Measurements from ENCODE around the gene RPL18.

RPL18 gene

GRCh38 chr19:48644839-48645619 is 26.1 kb upstream of the RPL18 start (continued):
- no peak for TF ChIP-seq AEBP2 (tag by site-specific recombination; IDR thresholded peaks at IDR 0.05; ENCODE audit: borderline replicate concordance)
- no peak for TF ChIP-seq SCRT2 (tag by site-specific recombination; IDR thresholded peaks at IDR 0.05)
- TF ChIP-seq ZNF169 (tag by site-specific recombination; IDR thresholded peaks at IDR 0.05), result no peak
- no peak for TF ChIP-seq ZNF354C (tag by site-specific recombination; IDR thresholded peaks at IDR 0.05; ENCODE audit: borderline replicate concordance, low read depth)
- no peak for TF ChIP-seq ZBTB7A (tag by site-specific recombination; IDR thresholded peaks at IDR 0.05; ENCODE audit: low read depth)
- no peak for TF ChIP-seq BCL6B (tag by site-specific recombination; IDR thresholded peaks at IDR 0.05)
- no peak for TF ChIP-seq KLF16 (tag by site-specific recombination; IDR thresholded peaks at IDR 0.05)
- TF ChIP-seq ZNF624 (tag by site-specific recombination; IDR thresholded peaks at IDR 0.05), result no peak
- no peak for TF ChIP-seq ZNF501 (tag by site-specific recombination; IDR thresholded peaks at IDR 0.05)
- peak; percentile 89 for TF ChIP-seq ZNF335 (tag by site-specific recombination; conservative IDR thresholded peaks at IDR 0.05)
- TF ChIP-seq ZNF677 (tag by site-specific recombination; IDR thresholded peaks at IDR 0.05), result no peak
- peak; percentile 25; the same call in 1 of the 2 replicates for TF ChIP-seq BCL11A (tag by site-specific recombination; IDR thresholded peaks at IDR 0.05; ENCODE audit: low read depth)
- no peak for TF ChIP-seq ZNF692 (tag by site-specific recombination; IDR thresholded peaks at IDR 0.05)
- no peak for TF ChIP-seq ZSCAN18 (tag by site-specific recombination; IDR thresholded peaks at IDR 0.05)
- no peak for TF ChIP-seq ZFP37 (tag by site-specific recombination; IDR thresholded peaks at IDR 0.05)
- TF ChIP-seq ZNF549 (tag by site-specific recombination; IDR thresholded peaks at IDR 0.05), result no peak
- no peak for TF ChIP-seq ZNF561 (tag by site-specific recombination; IDR thresholded peaks at IDR 0.05; ENCODE audit: borderline replicate concordance)
- TF ChIP-seq OSR2 (tag by site-specific recombination; IDR thresholded peaks at IDR 0.05), result no peak
- no peak for TF ChIP-seq ZNF792 (tag by site-specific recombination; IDR thresholded peaks at IDR 0.05)
- TF ChIP-seq ZNF184 (tag by site-specific recombination; IDR thresholded peaks at IDR 0.05), result no peak
- TF ChIP-seq ZNF280C (tag by site-specific recombination; IDR thresholded peaks at IDR 0.05), result no peak
- TF ChIP-seq ZNF488 (tag by site-specific recombination; IDR thresholded peaks at IDR 0.05), result no peak
- TF ChIP-seq ZNF544 (tag by site-specific recombination; IDR thresholded peaks at IDR 0.05), result no peak
- no peak for TF ChIP-seq ZNF654 (tag by site-specific recombination; IDR thresholded peaks at IDR 0.05; ENCODE audit: low read depth)
- no peak for TF ChIP-seq ZNF560 (tag by site-specific recombination; IDR thresholded peaks at IDR 0.05; ENCODE audit: borderline replicate concordance)
- TF ChIP-seq ZNF791 (tag by site-specific recombination; IDR thresholded peaks at IDR 0.05), result no peak
- TF ChIP-seq ZNF785 (tag by site-specific recombination; IDR thresholded peaks at IDR 0.05), result no peak
- TF ChIP-seq ZNF510 (tag by site-specific recombination; IDR thresholded peaks at IDR 0.05; ENCODE audit: insufficient replicate concordance), result no peak

Data from HEK293 (cell line).